Fibroblast of skin of left biceps (primary cell): ENCODE data around the gene LMO2.
"Not testable (repeated sequence)": the region's sequence is repeated elsewhere in the genome, so short reads cannot be mapped to it uniquely, and the experiment has no call there.

Experiments used
- DNase-seq, 2 experiments: peaks; one replicate each; pipeline ENCODE4 v3.0.0-alpha.2; 2013; ENCODE audit warnings: low read depth in 2 of 2

The LMO2 gene

GRCh38 chr11:33891714-33892327 is at the start of gene LMO2:
Gene LMO2 (minus strand): TSS chr11:33892076. CDS start chr11:33869716, 22,360 bp downstream.
- DNase-seq = no peak

- no peak for DNase-seq
These were observed 48.6 kb upstream of the LMO2 start for GRCh38 chr11:33940538-33940815.

GRCh38 chr11:33936725-33937604 is 45.1 kb upstream of the LMO2 start:
- DNase-seq = no peak

GRCh38 chr11:33935461-33936456 is 43.9 kb upstream of the LMO2 start:
- no peak for DNase-seq

- DNase-seq = no peak
These were observed 43.1 kb upstream of the LMO2 start for GRCh38 chr11:33935005-33935404.

GRCh38 chr11:33934450-33934849 is 42.6 kb upstream of the LMO2 start:
- DNase-seq = no peak

- no peak for DNase-seq
These were observed 41.7 kb upstream of the LMO2 start for GRCh38 chr11:33933602-33934001.

GRCh38 chr11:33932721-33933120 is 40.8 kb upstream of the LMO2 start:
- DNase-seq = no peak

GRCh38 chr11:33931739-33932366 is 40.0 kb upstream of the LMO2 start:
- not testable (repeated sequence) for DNase-seq

GRCh38 chr11:33931067-33931466 is 39.2 kb upstream of the LMO2 start:
- no peak for DNase-seq

GRCh38 chr11:33930317-33931021 is 38.6 kb upstream of the LMO2 start:
- peak; percentile 59 to 61 for DNase-seq

GRCh38 chr11:33928564-33928963 is 36.7 kb upstream of the LMO2 start:
- DNase-seq = no peak

- no peak for DNase-seq
These were observed 35.0 kb upstream of the LMO2 start for GRCh38 chr11:33926671-33927552.

- DNase-seq = no peak
These were observed 32.5 kb upstream of the LMO2 start for GRCh38 chr11:33924341-33924740.

GRCh38 chr11:33923626-33924025 is 31.8 kb upstream of the LMO2 start:
- DNase-seq = no peak

- peak; percentile 58 to 75 for DNase-seq
These were observed 29.1 kb upstream of the LMO2 start for GRCh38 chr11:33920838-33921613.

GRCh38 chr11:33919645-33920044 is 27.8 kb upstream of the LMO2 start:
- no peak for DNase-seq

GRCh38 chr11:33917402-33917801 is 25.5 kb upstream of the LMO2 start:
- not testable (repeated sequence) for DNase-seq

- DNase-seq = no peak
These were observed 24.9 kb upstream of the LMO2 start for GRCh38 chr11:33916736-33917135.
